Karpas-422 (cell line): Measurements from ENCODE around the gene TNS3. TPM values are rescaled to one million over a fixed set of nuclear protein-coding genes. Genes with fewer than 3 reads are reported as not detected.

Source experiments
- DNase-seq: peaks from one replicate; pipeline ENCODE4 v3.0.0-alpha.2; 2015
- H2AFZ ChIP-seq: fragments of 200-600 bp; sonication (generic); 2 replicates; pipeline ENCODE4 v1.6.1; 2014; ENCODE audit warnings: antibody characterized with exemption, low read length, mixed read lengths
- H3K27ac ChIP-seq: fragments of 200-600 bp; sonication (generic); 2 replicates; pipeline ENCODE4 v1.5.1; 2014; ENCODE audit warnings: mild to moderate bottlenecking, low read length, moderate library complexity
- H3K27me3 ChIP-seq: fragments of 200-600 bp; sonication (generic); 2 replicates; pipeline ENCODE4 v1.6.1; 2014; ENCODE audit warnings: low read length, mixed read lengths
- H3K36me3 ChIP-seq: fragments of 200-600 bp; sonication (generic); 2 replicates; pipeline ENCODE4 v1.6.1; 2014; ENCODE audit warnings: low read length, mixed read lengths; ENCODE audit not compliant: insufficient read depth
- H3K4me1 ChIP-seq: fragments of 200-600 bp; sonication (generic); 2 replicates; pipeline ENCODE4 v1.6.1; 2014; ENCODE audit warnings: mild to moderate bottlenecking, low read length, mixed read lengths
- H3K4me2 ChIP-seq: fragments of 200-600 bp; sonication (generic); 2 replicates; pipeline ENCODE4 v1.6.1; 2014; ENCODE audit warnings: low read length, low read depth, mild to moderate bottlenecking; ENCODE audit not compliant: poor library complexity, severe bottlenecking
- H3K4me3 ChIP-seq: fragments of 200-600 bp; sonication (generic); 2 replicates; pipeline ENCODE4 v1.5.1; 2014; ENCODE audit warnings: mild to moderate bottlenecking, antibody characterized with exemption, low read length, mixed read lengths
- H3K79me2 ChIP-seq: fragments of 200-600 bp; sonication (generic); 2 replicates; pipeline ENCODE4 v1.6.1; 2014; ENCODE audit warnings: mild to moderate bottlenecking, low read length, mixed read lengths
- H3K9ac ChIP-seq: fragments of 200-600 bp; sonication (generic); 2 replicates; pipeline ENCODE4 v1.6.0; 2014; ENCODE audit warnings: low read length
- H3K9me2 ChIP-seq: fragments of 200-600 bp; sonication (generic), shearing (Covaris generic); replicated peaks from 2 replicates; pipeline ENCODE4 v1.6.0; 2014; ENCODE audit warnings: mild to moderate bottlenecking, low read length, moderate library complexity; ENCODE audit not compliant: insufficient read depth
- H3K9me3 ChIP-seq: fragments of 300-700, 200-600 bp; sonication (generic); 2 replicates; pipeline ENCODE4 v1.6.1; 2014; ENCODE audit warnings: low read length, mixed read lengths
- H4K20me1 ChIP-seq: fragments of 200-600 bp; sonication (generic); 2 replicates; pipeline ENCODE4 v1.6.1; 2014; ENCODE audit warnings: mild to moderate bottlenecking, antibody characterized with exemption, low read length, low read depth; ENCODE audit not compliant: insufficient read depth
- total RNA-seq: library from RNA; depleted of rRNA; stranded (reverse); fragments of >200 nt; shearing (Covaris generic); gene quantifications from 2 replicates; pipeline ENCODE4 v1.2.3, GENCODE V29; 2014; ENCODE audit warnings: low replicate concordance

The TNS3 gene
- total RNA-seq, 1 experiment from 2014 or later = 56.6 TPM

- H3K9me2 ChIP-seq = no peaks in the 10 kb centered on the region
- peak; percentile 90 for DNase-seq
Measured at GRCh38 chr7:47621979-47622561, 40.2 kb upstream of the TNS3 start.

DNA sequence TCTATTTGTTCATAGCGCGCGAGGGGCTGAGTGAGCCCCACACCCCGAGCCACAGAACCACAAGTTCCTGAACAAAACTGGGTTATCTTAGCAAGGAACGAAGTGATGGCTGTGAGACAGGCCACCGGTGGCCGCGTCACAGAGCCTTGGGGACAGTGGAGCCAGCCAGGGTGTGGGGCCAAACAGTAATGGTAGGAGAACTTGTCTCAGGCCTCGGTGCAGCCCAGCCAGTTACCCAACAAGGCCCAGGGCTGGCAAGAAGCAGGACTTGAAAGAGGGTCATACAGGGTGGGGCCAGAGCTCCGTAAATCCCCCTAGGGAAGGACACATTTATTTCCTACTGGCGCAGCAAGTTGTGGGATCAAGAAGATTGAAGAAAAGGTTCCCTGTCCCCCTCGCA, 39.4 kb upstream of the TNS3 start:
- no peak for DNase-seq
- Histone ChIP-seq H3K36me3 (no peaks in the 10 kb centered on the region), H2AFZ (no peak overlapping the region), H3K4me2 (peak overlapping the region; percentile 88), H3K9me3 (no peaks in the 10 kb centered on the region), H3K79me2 (no peaks in the 10 kb centered on the region), H3K4me1 (peaks cover 79% of the 10 kb centered on the region), H3K4me3 (peak overlapping the region; percentile 68; the same call in 1 of the 2 replicates), H3K27me3 (no peaks in the 10 kb centered on the region), H3K9ac (peak overlapping the region; percentile 94), H4K20me1 (no peaks in the 10 kb centered on the region), H3K9me2 (no peaks in the 10 kb centered on the region), H3K27ac (peak overlapping the region; percentile 96)

More at GRCh38 chr7:47621979-47622561, 40.2 kb upstream of the TNS3 start:
- H2AFZ ChIP-seq = no peak overlapping the region
- H3K4me2 ChIP-seq = peak overlapping the region; percentile 88
- no peaks in the 10 kb centered on the region for H3K36me3 ChIP-seq
- H4K20me1 ChIP-seq = no peaks in the 10 kb centered on the region
- H3K4me3 ChIP-seq = peak overlapping the region; percentile 68
- H3K9me3 ChIP-seq = no peaks in the 10 kb centered on the region
- no peaks in the 10 kb centered on the region for H3K79me2 ChIP-seq
- peak overlapping the region; percentile 96 for H3K27ac ChIP-seq
- peaks cover 76% of the 10 kb centered on the region for H3K4me1 ChIP-seq
- peak overlapping the region; percentile 94 for H3K9ac ChIP-seq
- no peaks in the 10 kb centered on the region for H3K27me3 ChIP-seq

DNA sequence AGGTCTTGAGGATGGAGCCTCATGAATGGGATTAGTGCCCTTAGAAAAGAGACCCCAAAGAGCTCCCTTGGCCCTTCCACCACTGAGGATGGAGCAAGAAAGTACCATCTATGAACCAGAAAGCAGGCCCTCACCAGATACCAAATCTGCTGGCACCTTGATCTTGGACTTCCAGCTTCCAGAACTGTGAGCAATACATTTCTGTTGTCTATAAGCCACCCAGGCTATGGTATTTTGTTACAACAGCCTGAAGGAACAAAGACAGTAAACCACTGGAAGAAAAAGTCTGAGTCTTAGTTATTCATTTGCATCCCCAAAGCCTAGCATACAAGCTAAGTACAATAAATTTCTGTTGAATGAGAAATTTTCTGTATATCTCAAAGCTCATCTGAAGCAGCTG, 37.9 kb upstream of the TNS3 start:
- peak overlapping the region; percentile 96 for H3K27ac ChIP-seq
- peaks cover 83% of the 10 kb centered on the region for H3K4me1 ChIP-seq
- no peak for DNase-seq
- no peaks in the 10 kb centered on the region for H3K36me3 ChIP-seq
- peak overlapping the region; percentile 94; the same call in 1 of the 2 replicates for H3K9ac ChIP-seq
- H3K79me2 ChIP-seq = no peaks in the 10 kb centered on the region
- no peak overlapping the region for H2AFZ ChIP-seq
- H4K20me1 ChIP-seq = no peaks in the 10 kb centered on the region
- H3K27me3 ChIP-seq = no peaks in the 10 kb centered on the region
- H3K4me2 ChIP-seq = peak overlapping the region; percentile 88
- H3K4me3 ChIP-seq = no peak overlapping the region
- no peaks in the 10 kb centered on the region for H3K9me2 ChIP-seq
- H3K9me3 ChIP-seq = no peaks in the 10 kb centered on the region

- Histone ChIP-seq H2AFZ (no peak overlapping the region), H3K27me3 (no peaks in the 10 kb centered on the region), H3K79me2 (no peaks in the 10 kb centered on the region), H4K20me1 (no peaks in the 10 kb centered on the region), H3K4me1 (peaks cover 66% of the 10 kb centered on the region), H3K4me3 (no peak overlapping the region), H3K9ac (0 out of 2 replicates have a peak overlapping the region, but pooled peaks have one; percentile 39), H3K9me2 (no peaks in the 10 kb centered on the region), H3K9me3 (no peaks in the 10 kb centered on the region), H3K4me2 (peak overlapping the region; percentile 57), H3K36me3 (no peaks in the 10 kb centered on the region), H3K27ac (peak overlapping the region; percentile 87)
- DNase-seq = peak; percentile 89
Measured at GRCh38 chr7:47617131-47617530, 35.2 kb upstream of the TNS3 start.

DNA sequence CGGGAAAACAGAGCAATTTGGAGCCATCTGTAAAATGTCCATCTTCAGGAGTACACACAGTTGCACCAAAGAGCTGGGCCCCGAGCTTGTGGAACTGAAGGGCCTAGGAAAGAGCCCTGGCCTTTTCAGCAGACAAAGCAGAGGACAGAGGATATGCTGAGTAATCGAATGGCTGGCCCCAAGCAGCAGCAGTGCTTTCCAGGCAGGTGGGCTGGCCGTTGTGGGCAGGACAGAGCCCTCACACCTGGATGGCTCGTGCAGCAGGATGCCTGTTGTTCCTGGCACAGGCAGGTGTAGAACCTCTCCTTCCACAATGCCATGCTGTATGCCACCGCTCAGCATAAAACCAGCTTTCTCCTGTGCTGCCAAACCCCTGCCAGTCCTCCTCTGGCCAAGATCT, 32.5 kb upstream of the TNS3 start:
- H3K36me3 ChIP-seq = no peaks in the 10 kb centered on the region

GRCh38 chr7:47611045-47611511, 29.2 kb upstream of the TNS3 start:
- Histone ChIP-seq H4K20me1 (no peaks in the 10 kb centered on the region), H3K9me2 (no peaks in the 10 kb centered on the region), H3K9me3 (no peaks in the 10 kb centered on the region), H3K4me2 (no peak overlapping the region), H3K4me1 (peaks cover 8% of the 10 kb centered on the region), H3K27me3 (no peaks in the 10 kb centered on the region), H3K79me2 (no peaks in the 10 kb centered on the region), H2AFZ (no peak overlapping the region), H3K4me3 (no peak overlapping the region), H3K27ac (no peak overlapping the region), H3K36me3 (no peaks in the 10 kb centered on the region), H3K9ac (no peak overlapping the region)
- no peak for DNase-seq

More for the DNA sequence above, 32.5 kb upstream of the TNS3 start:
- no peaks in the 10 kb centered on the region for H4K20me1 ChIP-seq
- H3K4me3 ChIP-seq = no peak overlapping the region
- peaks cover 39% of the 10 kb centered on the region for H3K4me1 ChIP-seq
- no peak for DNase-seq
- H3K9me3 ChIP-seq = no peaks in the 10 kb centered on the region
- no peaks in the 10 kb centered on the region for H3K27me3 ChIP-seq
- no peak overlapping the region for H3K4me2 ChIP-seq
- H3K9ac ChIP-seq = no peak overlapping the region
- no peak overlapping the region for H3K27ac ChIP-seq
- H2AFZ ChIP-seq = no peak overlapping the region
- H3K79me2 ChIP-seq = no peaks in the 10 kb centered on the region
- H3K9me2 ChIP-seq = no peaks in the 10 kb centered on the region

- Histone ChIP-seq H3K27me3 (no peaks in the 10 kb centered on the region), H3K9me3 (no peaks in the 10 kb centered on the region), H3K9me2 (no peaks in the 10 kb centered on the region), H3K36me3 (no peaks in the 10 kb centered on the region), H3K27ac (no peak overlapping the region), H3K4me2 (no peak overlapping the region), H3K4me1 (peaks cover 3% of the 10 kb centered on the region), H4K20me1 (no peaks in the 10 kb centered on the region), H3K79me2 (no peaks in the 10 kb centered on the region), H2AFZ (no peak overlapping the region), H3K9ac (no peak overlapping the region), H3K4me3 (no peak overlapping the region)
- no peak for DNase-seq
Measured at GRCh38 chr7:47610506-47611044, 28.7 kb upstream of the TNS3 start.

DNA sequence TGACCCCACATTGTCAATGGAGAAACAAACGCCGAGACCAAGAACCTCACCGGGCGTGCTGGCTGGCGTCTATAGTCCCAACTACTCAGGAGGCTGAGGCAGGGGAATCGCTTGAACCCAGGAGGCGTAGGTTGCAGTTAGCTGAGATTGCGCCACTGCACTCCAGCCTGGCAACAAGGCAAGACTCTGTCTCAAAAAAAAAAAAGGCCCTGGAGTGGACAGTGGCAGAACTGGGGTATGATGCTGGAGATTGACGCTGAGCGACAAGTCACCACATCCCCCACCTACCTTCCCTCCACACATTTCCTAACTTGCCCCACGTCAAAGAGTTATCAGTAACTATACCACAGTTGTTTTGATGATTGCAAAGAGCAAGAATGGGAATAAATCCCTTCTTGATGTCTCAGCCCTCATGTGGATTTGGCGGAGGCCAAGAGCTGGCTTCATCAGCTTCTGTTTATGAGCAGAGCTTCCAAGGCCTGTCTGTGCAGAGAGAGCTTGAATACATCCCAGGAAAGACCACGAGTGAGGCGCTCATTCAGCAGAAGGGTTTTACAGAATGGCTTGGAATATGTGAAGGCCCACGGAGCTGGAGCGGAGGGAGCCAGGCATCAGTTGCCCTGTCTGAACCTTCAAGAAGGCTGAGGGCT, 28.0 kb upstream of the TNS3 start:
- H3K79me2 ChIP-seq = no peaks in the 10 kb centered on the region
- H3K4me2 ChIP-seq = no peak overlapping the region
- no peaks in the 10 kb centered on the region for H3K9me2 ChIP-seq
- H2AFZ ChIP-seq = no peak overlapping the region
- H3K27me3 ChIP-seq = no peaks in the 10 kb centered on the region
- no peaks in the 10 kb centered on the region for H3K9me3 ChIP-seq
- H3K9ac ChIP-seq = no peak overlapping the region
- no peaks in the 10 kb centered on the region for H3K36me3 ChIP-seq
- H3K27ac ChIP-seq = no peak overlapping the region
- no peaks in the 10 kb centered on the region for H4K20me1 ChIP-seq
- DNase-seq = no peak
- H3K4me3 ChIP-seq = no peak overlapping the region
- peaks cover 3% of the 10 kb centered on the region; the same call in 1 of the 2 replicates for H3K4me1 ChIP-seq
